Suprapubic skin (tissue), 4 donors: ENCODE measurements around the gene ARHGAP20. TPM values are rescaled to one million over a fixed set of nuclear protein-coding genes. Genes with fewer than 3 reads are reported as not detected.

Experiments used
- DNase-seq, 2 donors: peaks; one replicate each; pipeline ENCODE4 v3.0.0-alpha.2; 2019; ENCODE audit warnings: low spot score in 2 of 2
- H3K27ac ChIP-seq: fragments of 200-600 bp; sonication (generic); one replicate; pipeline ENCODE4 v1.5.1; 2019
- H3K27me3 ChIP-seq: fragments of 200-600 bp; sonication (generic); one replicate; pipeline ENCODE4 v1.5.1; 2019
- H3K36me3 ChIP-seq: fragments of 200-600 bp; sonication (generic); one replicate; pipeline ENCODE4 v1.5.1; 2019
- H3K4me1 ChIP-seq: fragments of 200-600 bp; sonication (generic); one replicate; pipeline ENCODE4 v1.5.1; 2019
- H3K4me3 ChIP-seq: fragments of 200-600 bp; sonication (generic); one replicate; pipeline ENCODE4 v1.5.1; 2019; ENCODE audit warnings: mild to moderate bottlenecking
- H3K9me3 ChIP-seq: fragments of 200-600 bp; sonication (generic); one replicate; pipeline ENCODE4 v1.5.1; 2019
- EP300 ChIP-seq: sonication (generic); formaldehyde crosslinking; IDR thresholded peaks from one replicate; pipeline ENCODE4 v1.6.1; 2017; ENCODE audit warnings: antibody characterized with exemption
- POLR2A ChIP-seq, 2 donors: fragments of 450-650 bp; IDR thresholded peaks; one replicate each; pipeline ENCODE4 v1.6.1; 2017; ENCODE audit warnings: antibody characterized with exemption in 2 of 2, mild to moderate bottlenecking in 2 of 2, moderate library complexity in 2 of 2
- POLR2AphosphoS5 ChIP-seq, 3 donors: sonication (generic); formaldehyde crosslinking; IDR thresholded peaks; one replicate each; pipeline ENCODE4 v1.6.1; 2017; ENCODE audit warnings: antibody characterized with exemption in 3 of 3
- WGBS: methylation state at CpG from one replicate; pipeline ENCODE4 v1.1.5; 2018; 5-methylcytosine and 5-hydroxymethylcytosine counted together
- total RNA-seq, 4 donors: library from RNA; depleted of rRNA; stranded (reverse); fragments of >200 nt; gene quantifications; one replicate each; pipeline ENCODE4 v1.1.0, GENCODE V29; 2016
- TF ChIP-seq, protein P1 (sequence below), 2 donors: fragments of 200-600 bp in 1 of 2; fragments of 450-650 bp in 1 of 2; sonication (generic) in 1 of 2; IDR thresholded peaks; one replicate each; pipeline ENCODE4 v1.5.1; 2016 to 2019; ENCODE audit warnings: antibody characterized with exemption in 2 of 2, mild to moderate bottlenecking in 1 of 2, moderate library complexity in 1 of 2

ARHGAP20 gene
- total RNA-seq, 4 donors from 2014 or later: 1.2 to 2.1 (median 1.7) TPM

DNA sequence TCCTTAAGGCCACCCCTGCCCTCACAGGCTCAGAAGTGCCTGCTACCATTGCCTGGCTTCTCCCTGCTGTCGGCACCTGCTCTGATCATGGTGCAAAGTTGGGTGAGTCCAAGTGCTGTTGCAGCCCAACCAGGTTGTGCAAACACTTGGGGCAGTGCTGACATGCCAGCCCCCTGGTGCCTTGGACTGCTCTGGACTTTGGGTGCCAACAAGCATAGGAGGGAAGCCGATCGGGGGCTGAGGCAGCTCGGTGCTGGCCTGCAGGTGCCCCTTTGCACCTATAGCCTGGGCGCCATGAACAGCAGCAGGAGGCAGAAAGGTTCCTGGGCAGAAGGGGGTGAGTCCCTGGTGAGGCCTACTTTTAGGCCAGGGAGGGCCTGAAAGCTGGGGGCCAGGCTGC, 113.0 kb downstream of the ARHGAP20 start:
- no peaks in the 10 kb centered on the region for H3K9me3 ChIP-seq
- no peaks in the 10 kb centered on the region for H3K4me1 ChIP-seq
- no peaks in the 10 kb centered on the region for H3K27me3 ChIP-seq
- no peak overlapping the region for H3K4me3 ChIP-seq
- DNase-seq: no peak
- no peak for TF ChIP-seq POLR2AphosphoS5 (IDR thresholded peaks at IDR 0.05)
- TF ChIP-seq, protein P1, sequence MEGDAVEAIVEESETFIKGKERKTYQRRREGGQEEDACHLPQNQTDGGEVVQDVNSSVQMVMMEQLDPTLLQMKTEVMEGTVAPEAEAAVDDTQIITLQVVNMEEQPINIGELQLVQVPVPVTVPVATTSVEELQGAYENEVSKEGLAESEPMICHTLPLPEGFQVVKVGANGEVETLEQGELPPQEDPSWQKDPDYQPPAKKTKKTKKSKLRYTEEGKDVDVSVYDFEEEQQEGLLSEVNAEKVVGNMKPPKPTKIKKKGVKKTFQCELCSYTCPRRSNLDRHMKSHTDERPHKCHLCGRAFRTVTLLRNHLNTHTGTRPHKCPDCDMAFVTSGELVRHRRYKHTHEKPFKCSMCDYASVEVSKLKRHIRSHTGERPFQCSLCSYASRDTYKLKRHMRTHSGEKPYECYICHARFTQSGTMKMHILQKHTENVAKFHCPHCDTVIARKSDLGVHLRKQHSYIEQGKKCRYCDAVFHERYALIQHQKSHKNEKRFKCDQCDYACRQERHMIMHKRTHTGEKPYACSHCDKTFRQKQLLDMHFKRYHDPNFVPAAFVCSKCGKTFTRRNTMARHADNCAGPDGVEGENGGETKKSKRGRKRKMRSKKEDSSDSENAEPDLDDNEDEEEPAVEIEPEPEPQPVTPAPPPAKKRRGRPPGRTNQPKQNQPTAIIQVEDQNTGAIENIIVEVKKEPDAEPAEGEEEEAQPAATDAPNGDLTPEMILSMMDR (IDR thresholded peaks at IDR 0.05): no peak
- no peak for TF ChIP-seq EP300
- TF ChIP-seq POLR2A (IDR thresholded peaks at IDR 0.05): no peak
- WGBS: 83% methylated on average over 2 of the region's 5 CpGs
- no peaks in the 10 kb centered on the region for H3K36me3 ChIP-seq
- H3K27ac ChIP-seq: no peak overlapping the region

DNA sequence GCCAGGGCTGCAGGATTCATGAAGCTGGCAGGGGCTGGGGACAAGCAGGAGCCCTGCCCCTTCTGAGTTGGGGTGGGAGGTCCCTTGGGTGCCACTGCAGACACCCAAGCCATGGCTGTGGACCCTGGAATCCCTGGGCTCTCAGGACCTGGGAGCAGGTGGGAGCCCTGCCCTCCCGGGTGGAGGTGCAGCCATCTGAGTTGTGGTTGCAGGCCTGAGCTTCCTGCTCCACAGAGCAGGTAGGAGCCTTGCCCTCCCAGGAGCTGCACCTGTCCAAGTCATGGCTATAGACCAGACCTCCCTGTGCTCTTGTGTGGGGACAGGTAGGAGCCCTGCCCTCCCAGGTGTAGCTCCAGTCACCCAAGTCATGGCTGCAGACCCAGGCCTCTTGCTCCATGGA, 113.5 kb downstream of the ARHGAP20 start:
- no peak overlapping the region for H3K27ac ChIP-seq
- H3K4me3 ChIP-seq: no peak overlapping the region
- H3K9me3 ChIP-seq: no peaks in the 10 kb centered on the region
- TF ChIP-seq POLR2A (IDR thresholded peaks at IDR 0.05): no peak
- TF ChIP-seq EP300: no peak
- TF ChIP-seq, protein P1 (IDR thresholded peaks at IDR 0.05): no peak
- TF ChIP-seq POLR2AphosphoS5 (IDR thresholded peaks at IDR 0.05): no peak
- H3K27me3 ChIP-seq: no peaks in the 10 kb centered on the region
- no peaks in the 10 kb centered on the region for H3K4me1 ChIP-seq
- WGBS: no CpG with 5 or more reads among the region's 1 CpG
- H3K36me3 ChIP-seq: no peaks in the 10 kb centered on the region
- no peak for DNase-seq

DNA sequence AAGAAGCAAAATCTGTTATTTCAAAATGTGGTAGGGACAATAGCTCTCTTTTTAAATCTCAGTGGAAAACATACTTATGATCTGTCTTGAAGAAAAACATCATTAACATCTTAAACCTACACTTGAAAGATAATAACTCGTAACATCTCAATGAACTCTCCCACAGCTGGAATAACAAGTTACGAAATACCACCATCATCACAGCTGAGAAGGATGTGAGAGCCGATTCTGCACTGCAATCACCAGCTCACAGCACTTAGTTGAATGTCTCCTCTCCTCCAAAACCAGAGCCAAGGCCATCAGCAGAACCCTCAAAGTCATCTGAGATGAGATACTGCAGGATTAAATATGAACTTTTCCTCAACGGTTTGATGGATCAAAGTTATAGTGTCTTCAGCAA, 124.3 kb downstream of the ARHGAP20 start:
- 83% methylated on average over 4 of the region's 4 CpGs for WGBS
- Histone ChIP-seq H3K9me3 (no peaks in the 10 kb centered on the region), H3K27me3 (no peaks in the 10 kb centered on the region), H3K27ac (no peak overlapping the region), H3K4me1 (no peaks in the 10 kb centered on the region), H3K4me3 (no peak overlapping the region), H3K36me3 (no peaks in the 10 kb centered on the region)
- TF ChIP-seq, protein P1 (IDR thresholded peaks at IDR 0.05): no peak
- TF ChIP-seq POLR2A (IDR thresholded peaks at IDR 0.05) (no peak), POLR2AphosphoS5 (IDR thresholded peaks at IDR 0.05) (no peak), EP300 (no peak)
- no peak for DNase-seq

DNA sequence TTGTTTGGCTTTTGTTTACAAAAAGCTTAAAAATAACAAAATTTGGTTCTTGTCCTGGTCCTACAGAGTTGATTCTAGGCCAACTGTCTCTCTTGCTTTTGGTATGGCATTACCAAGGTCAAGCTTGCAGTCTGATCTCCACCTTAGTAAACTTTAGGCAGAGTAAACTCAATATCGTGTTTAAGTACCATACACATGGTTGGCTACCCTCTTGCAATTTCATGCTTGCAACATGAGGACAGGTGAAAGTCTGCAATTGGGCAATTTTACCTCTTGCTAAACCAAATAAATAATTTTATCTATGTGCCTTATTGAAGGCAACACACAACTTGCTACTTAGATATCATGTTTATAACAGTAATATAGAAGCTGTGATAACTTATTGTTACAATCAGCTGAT, 125.1 kb downstream of the ARHGAP20 start:
- 97% methylated on average over 1 of the region's 1 CpG for WGBS
- no peaks in the 10 kb centered on the region for H3K4me1 ChIP-seq
- TF ChIP-seq EP300 (no peak), POLR2AphosphoS5 (IDR thresholded peaks at IDR 0.05) (no peak), POLR2A (IDR thresholded peaks at IDR 0.05) (no peak)
- TF ChIP-seq, protein P1 (IDR thresholded peaks at IDR 0.05): no peak
- H3K27ac ChIP-seq: no peak overlapping the region
- no peak overlapping the region for H3K4me3 ChIP-seq
- no peaks in the 10 kb centered on the region for H3K9me3 ChIP-seq
- H3K36me3 ChIP-seq: no peaks in the 10 kb centered on the region
- H3K27me3 ChIP-seq: no peaks in the 10 kb centered on the region
- no peak for DNase-seq

DNA sequence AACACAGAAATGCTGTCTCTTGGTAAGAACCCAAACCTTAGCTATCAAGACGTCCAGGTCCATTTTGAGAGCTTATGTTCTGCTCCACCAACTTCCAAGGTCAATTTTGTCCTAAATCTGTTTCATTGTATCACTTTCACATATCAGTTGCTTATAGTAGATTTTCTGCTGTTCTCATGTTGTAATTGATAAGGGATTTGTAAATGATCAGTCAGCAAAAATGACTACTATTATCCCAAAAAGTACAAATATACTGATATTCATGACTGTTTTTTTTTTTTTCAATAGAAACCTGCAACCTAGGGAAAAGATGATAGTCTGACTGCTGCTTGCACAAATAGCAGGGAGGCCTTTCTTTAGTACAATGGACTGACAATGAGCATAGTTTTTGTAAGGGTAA, 128.1 kb downstream of the ARHGAP20 start:
- H3K4me3 ChIP-seq: no peak overlapping the region
- no peak overlapping the region for H3K27ac ChIP-seq
- TF ChIP-seq EP300 (no peak), POLR2A (IDR thresholded peaks at IDR 0.05) (no peak), POLR2AphosphoS5 (IDR thresholded peaks at IDR 0.05) (no peak)
- TF ChIP-seq, protein P1 (IDR thresholded peaks at IDR 0.05): no peak
- peaks cover 4% of the 10 kb centered on the region for H3K36me3 ChIP-seq
- H3K4me1 ChIP-seq: no peaks in the 10 kb centered on the region
- no peaks in the 10 kb centered on the region for H3K27me3 ChIP-seq
- no peaks in the 10 kb centered on the region for H3K9me3 ChIP-seq
- no peak for DNase-seq
- 93% methylated on average over 1 of the region's 1 CpG for WGBS
